ENCODE measurements around the gene AFM.

Gene AFM

GRCh38 chr4:73436674-73437557 is 44.6 kb upstream of the AFM start:
- no peak for TF ChIP-seq CTCF (IDR thresholded peaks at IDR 0.05)
- no peak overlapping the region for H3K27ac ChIP-seq
- no peak for DNase-seq (ENCODE audit: low spot score)
- no peak overlapping the region for H3K4me3 ChIP-seq

- no peak for TF ChIP-seq CTCF (IDR thresholded peaks at IDR 0.05)
- Histone ChIP-seq H3K27ac (no peak overlapping the region), H3K4me3 (no peak overlapping the region)
- DNase-seq (ENCODE audit: low spot score), result no peak
Observed at GRCh38 chr4:73437558-73437956, 44.0 kb upstream of the AFM start.

GRCh38 chr4:73438048-73438447 is 43.5 kb upstream of the AFM start:
- no peak overlapping the region for H3K4me3 ChIP-seq
- TF ChIP-seq CTCF (IDR thresholded peaks at IDR 0.05), result no peak
- no peak overlapping the region for H3K27ac ChIP-seq
- no peak for DNase-seq (ENCODE audit: low spot score)

- TF ChIP-seq CTCF (IDR thresholded peaks at IDR 0.05), result no peak
- no peak for DNase-seq (ENCODE audit: low spot score)
- H3K4me3 ChIP-seq, result no peak overlapping the region
- H3K27ac ChIP-seq, result no peak overlapping the region
Observed at GRCh38 chr4:73438582-73439215, 42.8 kb upstream of the AFM start.

- no peak for TF ChIP-seq CTCF (IDR thresholded peaks at IDR 0.05)
- H3K27ac ChIP-seq, result no peak overlapping the region
- H3K4me3 ChIP-seq, result no peak overlapping the region
- no peak for DNase-seq (ENCODE audit: low spot score)
Observed at GRCh38 chr4:73439445-73439844, 42.1 kb upstream of the AFM start.

- H3K4me3 ChIP-seq, result no peak overlapping the region
- no peak for TF ChIP-seq CTCF (IDR thresholded peaks at IDR 0.05)
Observed at GRCh38 chr4:73439991-73440390, 41.6 kb upstream of the AFM start.

GRCh38 chr4:73440653-73441052 is 40.9 kb upstream of the AFM start:
- no peak overlapping the region for H3K4me3 ChIP-seq
- H3K27ac ChIP-seq, result no peak overlapping the region
- DNase-seq (ENCODE audit: low spot score), result no peak
- TF ChIP-seq CTCF (IDR thresholded peaks at IDR 0.05), result no peak

More at GRCh38 chr4:73439991-73440390, 41.6 kb upstream of the AFM start:
- no peak overlapping the region for H3K27ac ChIP-seq
- no peak for DNase-seq (ENCODE audit: low spot score)
